Stimulated activated CD4-positive, alpha-beta T cell treated with anti-CD3 and anti-CD28 coated beads, Interleukin-15, amount 100 ng/mL, for 48 hours (primary cell): Measurements from ENCODE around the gene CACNA2D2.

ENCODE experiments used
- DNase-seq, 2 donors: peaks; one replicate each; pipeline ENCODE4 v3.0.0-alpha.2; 2020; ENCODE audit warnings: low read depth in 2 of 2

The CACNA2D2 gene

GRCh38 chr3:50395070-50395860, 108.2 kb downstream of the CACNA2D2 start:
- no peak for DNase-seq

- DNase-seq, result no peak
Observed at GRCh38 chr3:50393061-50393460, 110.4 kb downstream of the CACNA2D2 start.

- no peak for DNase-seq
Observed at GRCh38 chr3:50392101-50392715, 111.2 kb downstream of the CACNA2D2 start.

DNA sequence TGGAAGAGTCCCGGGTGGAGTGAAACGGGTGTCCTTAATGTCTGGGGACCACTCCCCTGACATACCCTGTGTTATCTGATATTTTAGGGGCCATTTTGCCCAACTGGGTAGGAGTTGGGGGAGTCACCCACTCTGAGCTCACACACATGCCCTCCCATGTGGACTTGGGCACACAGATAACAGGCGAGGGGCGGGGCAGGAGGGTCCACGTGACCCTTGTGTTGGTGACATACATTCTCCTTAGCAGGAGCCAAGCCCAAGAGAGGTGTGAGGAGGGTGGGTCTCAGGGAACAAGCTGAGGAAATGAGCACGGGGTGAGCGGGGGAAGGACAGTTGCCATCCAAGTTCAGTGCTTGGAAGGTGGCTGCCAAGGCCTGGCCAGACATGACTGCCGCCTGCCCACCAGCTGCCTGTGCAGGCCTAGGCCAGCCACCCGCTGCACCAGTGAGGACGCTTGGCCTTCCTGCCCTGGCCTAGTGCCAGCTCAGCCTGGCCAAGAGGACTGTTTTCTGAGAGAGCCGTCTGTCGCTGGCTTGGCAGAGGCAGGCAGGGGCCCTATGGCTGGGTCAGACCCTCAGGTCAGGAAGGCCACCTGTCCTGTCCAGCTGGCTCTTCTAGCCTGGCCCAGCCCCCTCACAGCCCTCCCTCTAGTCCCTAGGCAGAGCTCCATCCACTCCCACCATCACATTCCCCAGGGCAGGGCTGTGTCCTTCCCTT, 112.8 kb downstream of the CACNA2D2 start:
- no peak for DNase-seq

DNA sequence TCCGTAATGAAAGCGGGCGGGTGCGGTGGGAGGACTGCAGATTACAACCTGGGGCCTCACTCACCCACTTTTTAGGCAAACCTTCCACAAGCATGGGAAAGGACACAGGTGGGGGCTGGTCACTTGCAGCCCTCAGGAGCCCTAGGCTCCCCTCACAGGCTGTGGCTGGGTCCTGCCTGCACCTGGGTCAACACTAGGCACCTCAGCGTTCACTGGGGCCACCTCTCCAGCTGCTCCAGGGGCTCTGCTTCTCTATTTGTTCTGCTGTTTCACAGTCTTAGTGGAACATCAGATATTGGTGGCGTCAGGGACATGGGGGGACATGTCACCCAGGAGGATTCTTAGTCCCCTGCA, 114.0 kb downstream of the CACNA2D2 start:
- DNase-seq, result no peak

DNA sequence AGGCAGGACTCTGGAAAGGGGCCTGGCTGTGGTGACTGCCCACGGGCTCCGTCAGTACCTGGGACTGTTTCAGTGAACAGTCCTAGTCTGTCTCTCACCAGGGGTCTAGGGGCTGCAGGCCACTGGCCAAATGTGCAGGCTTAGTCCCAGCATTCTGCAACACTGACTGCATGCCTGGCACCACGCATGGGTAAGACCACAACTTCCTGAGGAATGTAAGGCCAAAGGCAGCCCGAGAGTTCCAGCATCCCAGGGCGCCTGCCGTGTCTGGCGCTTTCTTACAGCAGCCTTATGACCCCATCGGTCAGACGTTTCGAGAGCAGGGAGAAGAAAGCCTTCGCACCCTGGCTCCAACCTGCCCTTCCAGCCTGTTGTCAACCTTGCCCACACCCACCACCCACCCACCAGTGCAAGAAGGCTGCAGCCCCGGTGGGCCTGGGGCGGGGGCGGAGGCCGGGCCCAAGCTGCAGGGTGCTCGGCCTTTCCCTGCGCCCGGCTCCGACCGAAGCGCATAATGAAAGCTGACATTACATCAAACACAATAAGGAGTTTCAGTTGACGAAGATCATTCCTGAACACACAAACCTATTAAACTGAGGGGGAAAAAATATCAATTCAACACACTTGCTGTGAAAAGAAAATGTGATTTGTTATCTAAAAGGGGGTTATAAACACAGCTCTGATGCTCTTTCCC, 114.6 kb downstream of the CACNA2D2 start:
- DNase-seq, result no peak

DNA sequence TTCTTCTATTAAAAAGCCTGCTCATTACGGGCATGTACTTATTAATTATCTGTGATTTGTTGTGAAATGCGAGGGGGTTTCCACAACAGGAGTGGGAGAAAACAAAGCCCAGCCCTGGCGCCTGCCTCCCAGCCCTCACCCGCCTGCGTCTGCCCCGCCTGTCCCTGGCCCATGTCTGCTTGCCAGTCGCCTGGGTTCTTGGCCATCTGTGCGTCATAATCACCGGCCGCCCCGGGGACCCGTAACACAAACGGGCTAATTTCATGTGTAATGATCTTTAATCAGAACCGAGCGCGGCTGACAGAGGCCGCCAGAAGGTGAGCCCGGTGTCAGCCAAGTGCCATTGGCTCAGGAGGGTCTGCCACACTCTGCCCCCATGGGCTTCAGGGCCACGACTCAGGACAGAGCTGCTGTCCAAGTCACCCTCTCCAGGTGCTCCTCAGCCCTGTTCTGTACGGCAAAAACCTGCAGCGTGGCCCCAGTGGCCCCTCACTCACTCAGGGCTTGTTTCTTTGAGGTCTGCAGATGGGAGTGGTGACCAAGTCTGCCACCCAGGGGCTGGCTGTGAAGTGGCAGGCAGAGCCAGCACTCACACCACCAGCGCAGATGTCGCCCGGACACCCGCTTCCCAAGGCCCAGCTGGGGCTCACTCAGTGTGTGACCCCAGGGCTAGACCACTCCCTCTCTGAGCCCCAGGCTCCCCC, 115.3 kb downstream of the CACNA2D2 start:
- DNase-seq, result no peak

DNA sequence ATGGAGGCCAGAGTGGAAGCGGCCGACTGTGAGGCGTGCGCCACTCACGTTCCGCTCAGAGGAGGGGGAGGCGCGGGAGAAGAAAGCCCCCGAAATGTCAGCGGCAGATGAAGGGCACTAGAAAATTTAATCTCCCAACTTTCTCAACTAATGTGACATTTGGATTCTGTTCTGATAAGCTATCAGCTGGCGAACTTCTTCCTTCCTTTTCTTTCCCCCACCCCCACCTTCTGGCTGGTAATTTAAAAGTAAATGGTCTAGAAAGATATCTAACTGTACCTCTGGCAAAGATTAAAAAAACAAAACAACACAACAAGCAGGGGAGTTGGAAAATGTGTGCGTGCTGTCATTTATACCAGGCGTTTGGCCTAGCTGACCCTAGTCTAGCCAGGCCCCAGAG, 117.7 kb downstream of the CACNA2D2 start:
- no peak for DNase-seq

DNA sequence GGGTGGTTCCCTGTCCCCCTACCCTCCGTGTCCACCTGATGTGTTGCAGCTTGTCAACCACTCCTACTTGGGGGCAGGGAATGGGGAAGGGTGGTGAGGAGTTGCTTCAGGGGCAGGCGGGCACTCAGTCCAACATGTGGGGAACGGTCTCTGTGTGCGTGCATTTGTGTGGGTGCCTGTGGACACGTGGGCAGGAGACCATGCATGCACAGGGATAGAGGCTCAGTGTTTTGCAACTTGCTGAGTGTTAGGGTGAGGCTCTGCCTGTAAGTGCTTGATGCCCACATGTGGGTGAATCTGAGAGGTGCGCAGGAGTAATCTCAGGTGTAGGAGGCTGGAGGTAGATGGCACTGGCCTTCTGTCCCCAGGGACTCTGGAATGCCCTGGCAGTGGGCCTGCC, 119.7 kb downstream of the CACNA2D2 start:
- DNase-seq, result no peak

GRCh38 chr3:50382722-50383121, 120.7 kb downstream of the CACNA2D2 start:
- DNase-seq, result no peak

- no peak for DNase-seq
Observed at GRCh38 chr3:50381383-50381782, 122.1 kb downstream of the CACNA2D2 start.

- no peak for DNase-seq
Observed at GRCh38 chr3:50380405-50381085, 122.9 kb downstream of the CACNA2D2 start.

- DNase-seq, result no peak
Observed at GRCh38 chr3:50378757-50379156, 124.7 kb downstream of the CACNA2D2 start.

DNA sequence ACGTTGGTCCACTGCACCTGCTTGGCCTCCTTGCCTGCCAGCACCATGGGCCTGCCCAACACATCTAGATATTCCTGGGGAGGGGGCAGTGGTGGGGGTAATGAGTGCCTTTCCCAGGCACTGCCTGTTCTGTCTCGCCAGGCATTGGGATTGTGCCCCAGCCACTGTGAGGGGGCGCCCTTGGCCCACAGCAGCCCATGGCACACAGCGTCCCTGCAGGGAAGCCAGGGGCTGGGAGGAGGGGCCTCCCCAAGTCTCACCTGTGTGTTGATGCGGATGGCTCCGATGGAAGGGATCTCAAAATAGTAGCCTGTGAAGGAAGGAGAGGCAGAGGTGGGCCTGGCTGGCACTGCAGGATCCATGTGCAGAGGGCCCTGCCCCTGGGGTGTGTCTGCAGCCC, 125.4 kb downstream of the CACNA2D2 start:
- DNase-seq, result no peak

GRCh38 chr3:50375258-50375931, 128.0 kb downstream of the CACNA2D2 start:
- no peak for DNase-seq

GRCh38 chr3:50374363-50375257, 128.8 kb downstream of the CACNA2D2 start:
- no peak for DNase-seq

DNA sequence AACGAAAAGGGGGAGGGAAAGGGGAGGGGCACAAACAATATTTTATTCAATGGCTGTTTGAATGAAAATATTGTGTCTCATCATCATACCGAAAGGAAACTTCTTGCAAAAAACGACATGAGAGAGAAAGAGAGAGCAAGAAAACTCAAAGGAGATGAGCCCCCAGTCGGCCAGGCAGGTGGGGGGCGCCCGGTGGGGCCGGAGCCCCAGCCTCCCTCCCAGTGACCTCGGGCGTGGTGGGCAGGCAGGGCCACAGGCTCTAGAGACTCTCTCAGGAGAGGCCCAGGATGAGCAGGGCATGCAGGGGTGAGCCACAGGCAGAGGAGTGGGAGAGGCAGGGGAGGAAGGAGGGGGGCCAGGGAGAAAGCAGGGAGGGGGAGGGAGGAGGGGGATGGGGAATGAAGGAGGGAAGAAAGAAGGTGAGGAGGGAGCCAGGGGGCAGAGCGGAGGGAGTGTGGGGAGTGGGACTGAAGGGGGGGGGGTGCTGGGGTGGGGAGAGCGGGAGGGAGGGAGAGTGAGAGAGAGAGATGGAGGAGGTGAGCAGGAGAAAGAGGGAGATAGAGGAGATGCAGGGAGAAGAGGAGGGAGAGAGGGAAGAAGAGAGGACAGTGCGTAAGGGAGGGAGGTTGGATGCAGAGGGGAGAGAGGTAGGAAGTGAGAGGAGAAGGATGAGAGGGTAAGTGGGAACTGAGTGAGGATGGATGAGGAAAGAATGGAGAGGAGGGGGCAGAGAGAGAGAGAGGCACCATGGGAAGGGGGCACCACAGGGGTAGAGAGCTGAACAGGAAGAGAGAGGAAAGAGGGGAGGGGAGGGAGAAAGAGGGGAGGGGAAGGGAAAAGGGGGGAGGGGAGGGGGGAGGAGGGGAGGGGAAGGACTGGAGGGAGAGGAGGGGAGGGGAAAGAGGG, 130.0 kb downstream of the CACNA2D2 start:
- DNase-seq, result no peak

GRCh38 chr3:50372349-50372748, 131.1 kb downstream of the CACNA2D2 start:
- DNase-seq, result no peak
